Stimulated activated naive B cell treated with anti-CD40 and anti-IgM and Interleukin-4, amounts not matched to agents 10 μg/mL and 1 μg/mL and 100 μg/mL, for 72 hours (primary cell): ENCODE measurements around the gene QRSL1.
A peak's percentile ranks its signal among the peaks of the same experiment; 100 is the strongest.

Source experiments
- ATAC-seq, 2 donors: fragments of 150-1000 bp; cut with Tn5 transposase; replicated peaks; 2 replicates each; pipeline ENCODE4 v1.10.0; 2021; ENCODE audit warnings: moderate library complexity in 1 of 2
- DNase-seq: peaks from one replicate; pipeline ENCODE4 v3.0.0; 2021
- H3K27ac Mint-ChIP-seq: one replicate; pipeline ENCODE4 v1.8.0; 2022; ENCODE audit warnings: mild to moderate bottlenecking, mixed read lengths
- H3K27me3 Mint-ChIP-seq, 2 donors: one replicate each; pipeline ENCODE4 v1.8.0; 2022; ENCODE audit warnings: mixed read lengths in 2 of 2
- H3K36me3 Mint-ChIP-seq, 2 donors: one replicate each; pipeline ENCODE4 v1.8.0; 2022; ENCODE audit warnings: mixed read lengths in 2 of 2, mild to moderate bottlenecking in 1 of 2
- H3K4me1 Mint-ChIP-seq, 2 donors: one replicate each; pipeline ENCODE4 v1.8.0; 2022; ENCODE audit warnings: mixed read lengths in 2 of 2, mild to moderate bottlenecking in 1 of 2
- H3K4me3 Mint-ChIP-seq, 2 donors: one replicate each; pipeline ENCODE4 v1.8.0; 2022; ENCODE audit warnings: mild to moderate bottlenecking in 2 of 2, mixed read lengths in 2 of 2, moderate library complexity in 1 of 2
- H3K9me3 Mint-ChIP-seq, 2 donors: one replicate each; pipeline ENCODE4 v1.8.0; 2022; ENCODE audit warnings: mixed read lengths in 2 of 2, mild to moderate bottlenecking in 1 of 2

The QRSL1 gene

DNA sequence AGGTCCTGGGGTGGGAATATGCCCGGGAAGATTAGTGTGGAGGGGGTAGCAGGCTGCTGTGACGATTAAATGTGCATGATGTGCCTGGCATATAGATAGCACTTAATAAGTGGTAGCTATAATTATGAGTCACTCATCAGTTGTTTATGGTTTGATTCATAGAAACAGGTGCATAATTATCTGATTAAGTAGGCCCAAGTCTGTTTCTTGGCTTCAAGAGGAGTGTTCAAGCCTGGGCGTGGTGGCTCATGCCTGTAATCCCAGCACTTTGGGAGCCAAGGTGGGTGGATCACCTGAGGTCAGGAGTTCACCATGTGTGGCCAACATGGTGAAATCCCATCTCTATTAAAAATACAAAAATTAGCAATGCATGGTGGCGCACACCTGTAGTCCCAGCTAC lies 74.9 kb downstream of the QRSL1 start:
- DNase-seq (no peak), ATAC-seq (no peak)
- Mint-ChIP-seq H3K9me3 (peaks cover 7 to 8% of the 10 kb centered on the region in 2 donors), H3K27me3 (no peaks in the 10 kb centered on the region), H3K4me1 (peaks cover 42 to 68% of the 10 kb centered on the region in 2 donors), H3K4me3 (no peak overlapping the region), H3K27ac (peak overlapping the region; percentile 37), H3K36me3 (peaks cover 6 to 10% of the 10 kb centered on the region in 2 donors)

GRCh38 chr6:106705156-106705555 lies 75.8 kb downstream of the QRSL1 start:
- Mint-ChIP-seq H3K4me3 (no peak overlapping the region), H3K4me1 (peaks cover 41 to 60% of the 10 kb centered on the region in 2 donors), H3K9me3 (peaks cover 7 to 8% of the 10 kb centered on the region in 2 donors), H3K36me3 (peaks cover 6 to 10% of the 10 kb centered on the region in 2 donors), H3K27me3 (no peaks in the 10 kb centered on the region), H3K27ac (no peak overlapping the region)
- no peak for DNase-seq
- ATAC-seq, result no peak

DNA sequence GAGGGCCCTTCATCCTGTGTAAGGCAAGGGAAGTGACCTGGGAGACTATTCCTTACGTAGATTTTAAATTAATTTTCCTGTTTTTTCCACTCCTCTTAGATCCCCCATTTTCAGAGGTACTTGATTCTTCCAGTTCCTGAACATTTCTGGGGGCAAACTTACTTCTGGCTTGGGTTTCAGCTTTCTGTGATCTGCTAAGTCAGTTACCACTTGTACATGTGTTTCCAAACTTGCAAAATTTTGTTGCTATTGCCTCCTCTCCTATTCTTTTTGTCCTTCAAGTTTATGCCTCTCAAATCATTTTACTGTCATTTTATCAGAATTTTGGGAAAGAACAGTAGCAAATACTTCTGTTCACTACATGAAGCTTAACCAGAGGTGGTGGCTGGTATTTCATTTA lies 81.2 kb downstream of the QRSL1 start:
- no peak overlapping the region for H3K27ac Mint-ChIP-seq
- H3K27me3 Mint-ChIP-seq, result no peaks in the 10 kb centered on the region
- H3K4me1 Mint-ChIP-seq, result peaks cover 23 to 52% of the 10 kb centered on the region in 2 donors
- DNase-seq (no peak), ATAC-seq (no peak)
- H3K4me3 Mint-ChIP-seq, result no peak overlapping the region
- H3K36me3 Mint-ChIP-seq, result no peaks in the 10 kb centered on the region
- peaks cover 3 to 4% of the 10 kb centered on the region in 2 donors for H3K9me3 Mint-ChIP-seq

DNA sequence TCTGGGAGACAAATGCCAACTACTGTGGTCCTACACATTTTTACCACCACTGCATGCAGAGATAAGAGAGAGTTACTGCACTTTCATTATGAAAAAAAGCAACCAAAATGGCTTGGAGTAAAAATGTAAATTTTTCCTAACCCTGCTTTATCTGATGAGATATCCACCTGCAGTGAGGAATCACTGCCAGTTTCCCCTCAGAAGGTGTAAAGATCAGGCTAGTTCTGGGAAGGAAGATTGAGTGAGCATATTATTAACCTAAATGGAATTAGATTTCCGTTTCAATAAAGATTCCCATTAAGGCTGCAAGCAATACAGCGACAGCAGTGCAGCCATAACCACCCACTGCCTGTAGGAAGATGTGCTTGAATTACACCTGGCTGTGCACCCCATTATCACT lies 84.9 kb downstream of the QRSL1 start:
- H3K4me3 Mint-ChIP-seq, result no peak overlapping the region
- H3K4me1 Mint-ChIP-seq, result peaks cover 27 to 56% of the 10 kb centered on the region in 2 donors
- ATAC-seq (no peak), DNase-seq (no peak)
- H3K9me3 Mint-ChIP-seq, result no peaks in the 10 kb centered on the region
- H3K27ac Mint-ChIP-seq, result no peak overlapping the region
- H3K36me3 Mint-ChIP-seq, result no peaks in the 10 kb centered on the region
- no peaks in the 10 kb centered on the region for H3K27me3 Mint-ChIP-seq

GRCh38 chr6:106715922-106716321 lies 86.5 kb downstream of the QRSL1 start:
- peak; percentile 45 to 52 for ATAC-seq

DNA sequence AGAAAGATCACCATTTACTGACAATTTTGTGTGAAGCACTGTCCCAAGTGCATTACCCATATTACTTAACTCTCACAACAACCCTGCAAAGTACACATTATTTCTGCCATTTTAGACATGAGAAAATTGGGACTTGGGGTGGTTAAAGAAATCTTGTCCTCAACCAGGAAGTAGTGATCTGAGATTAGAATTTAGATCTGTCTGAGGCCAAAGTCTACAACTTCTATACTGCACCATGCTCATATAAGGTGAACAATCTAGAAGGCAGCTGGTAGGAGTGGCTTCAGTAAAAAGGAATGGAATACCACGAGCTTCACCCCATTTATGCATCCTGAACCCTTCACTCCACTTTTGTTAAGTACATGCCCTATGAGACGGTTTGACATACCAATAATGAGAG lies 87.6 kb downstream of the QRSL1 start:
- no peaks in the 10 kb centered on the region for H3K36me3 Mint-ChIP-seq
- H3K27me3 Mint-ChIP-seq, result no peaks in the 10 kb centered on the region
- H3K9me3 Mint-ChIP-seq, result no peaks in the 10 kb centered on the region
- H3K27ac Mint-ChIP-seq, result no peak overlapping the region
- peaks cover 27 to 49% of the 10 kb centered on the region in 2 donors for H3K4me1 Mint-ChIP-seq
- DNase-seq, result no peak
- no peak for ATAC-seq
- no peak overlapping the region for H3K4me3 Mint-ChIP-seq

More at GRCh38 chr6:106715922-106716321, 86.5 kb downstream of the QRSL1 start:
- no peaks in the 10 kb centered on the region for H3K36me3 Mint-ChIP-seq
- DNase-seq, result no peak
- peak overlapping the region; percentile 29 to 62 for H3K4me3 Mint-ChIP-seq
- no peaks in the 10 kb centered on the region for H3K9me3 Mint-ChIP-seq
- H3K4me1 Mint-ChIP-seq, result peaks cover 27 to 49% of the 10 kb centered on the region in 2 donors
- H3K27ac Mint-ChIP-seq, result peak overlapping the region; percentile 45
- no peaks in the 10 kb centered on the region for H3K27me3 Mint-ChIP-seq
